ENCODE results near the gene UGT1A3. TPM values are rescaled to one million over a fixed set of nuclear protein-coding genes. Genes with fewer than 3 reads are reported as not detected.

UGT1A3 gene
- total and polyA plus RNA-seq, 2 experiments from 2014 or later, result not detected

DNA sequence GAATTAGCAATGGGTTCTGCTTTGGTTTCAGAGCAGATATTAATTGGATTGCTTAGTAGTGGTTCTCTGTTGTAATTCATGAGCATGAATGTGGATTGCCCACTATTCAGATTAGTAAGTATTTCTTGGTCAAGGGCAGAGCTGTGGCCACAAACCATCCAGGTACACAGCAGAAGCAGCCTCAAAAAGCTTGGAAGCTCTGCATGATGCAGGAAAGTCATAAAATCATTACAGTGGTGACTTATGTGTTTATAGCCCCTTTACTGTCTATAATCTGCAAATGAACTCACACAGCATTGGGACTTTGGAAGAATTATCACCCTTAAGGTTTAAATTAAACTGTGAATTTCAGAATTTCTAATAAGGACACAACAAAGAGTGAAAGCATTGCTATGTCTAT, 29.3 kb downstream of the UGT1A3 start:
- TF ChIP-seq CTCF (IDR thresholded peaks at IDR 0.05; ENCODE audit: poor library complexity) (no peak), EZH2phosphoT487 (IDR thresholded peaks at IDR 0.05; ENCODE audit: low read depth, severe bottlenecking, unreplicated experiment) (no peak), EZH2 (IDR thresholded peaks at IDR 0.05; ENCODE audit: borderline replicate concordance) (no peak)
- Histone ChIP-seq H3K4me3 (no peak overlapping the region), H3K9me2 (replicated peaks; ENCODE audit: insufficient read depth) (no peaks in the 10 kb centered on the region), H3K79me2 (no peaks in the 10 kb centered on the region), H2AFZ (no peak overlapping the region), H3K27me3 (no peaks in the 10 kb centered on the region), H4K20me1 (ENCODE audit: insufficient read depth, poor library complexity, severe bottlenecking) (no peaks in the 10 kb centered on the region), H3K4me2 (no peak overlapping the region), H3K36me3 (replicated peaks; ENCODE audit: insufficient read depth, low read depth) (no peaks in the 10 kb centered on the region), H3K27ac (peak overlapping the region; percentile 74), H3K9me3 (ENCODE audit: low read depth) (no peaks in the 10 kb centered on the region), H3K4me1 (ENCODE audit: insufficient read depth) (peaks cover 11% of the 10 kb centered on the region)
- DNase-seq (ENCODE audit: low spot score), result no peak

DNA sequence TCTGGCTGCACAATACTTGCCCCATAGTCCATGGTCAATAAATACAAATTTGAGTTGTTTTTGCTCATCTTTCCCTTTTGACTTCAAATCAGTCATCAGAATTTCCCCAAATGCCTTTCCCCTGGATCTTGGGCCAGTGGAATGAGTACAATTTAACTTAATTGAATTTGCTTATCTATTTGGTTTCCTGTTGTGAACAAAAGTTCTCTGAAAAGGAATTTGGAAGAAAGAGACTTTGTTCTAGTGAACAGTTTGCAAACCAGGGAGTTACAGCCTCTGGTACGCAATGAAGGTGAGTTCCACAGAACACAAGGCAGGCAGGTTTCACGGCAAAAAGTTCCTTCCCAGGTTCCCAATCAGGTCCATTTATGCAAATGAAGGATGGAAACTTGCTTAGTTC, 30.0 kb downstream of the UGT1A3 start:
- TF ChIP-seq EZH2 (IDR thresholded peaks at IDR 0.05; ENCODE audit: borderline replicate concordance), result no peak
- TF ChIP-seq CTCF (IDR thresholded peaks at IDR 0.05; ENCODE audit: poor library complexity), result no peak
- TF ChIP-seq EZH2phosphoT487 (IDR thresholded peaks at IDR 0.05; ENCODE audit: low read depth, severe bottlenecking, unreplicated experiment), result no peak
- Histone ChIP-seq H3K79me2 (no peaks in the 10 kb centered on the region), H3K27ac (peak overlapping the region; percentile 49), H4K20me1 (ENCODE audit: insufficient read depth, poor library complexity, severe bottlenecking) (no peaks in the 10 kb centered on the region), H3K4me1 (ENCODE audit: insufficient read depth) (peaks cover 11% of the 10 kb centered on the region), H3K27me3 (no peaks in the 10 kb centered on the region), H3K36me3 (replicated peaks; ENCODE audit: insufficient read depth, low read depth) (no peaks in the 10 kb centered on the region), H3K9me2 (replicated peaks; ENCODE audit: insufficient read depth) (no peaks in the 10 kb centered on the region), H2AFZ (no peak overlapping the region), H3K9me3 (ENCODE audit: low read depth) (no peaks in the 10 kb centered on the region), H3K4me2 (no peak overlapping the region), H3K4me3 (no peak overlapping the region)
- no peak for DNase-seq (ENCODE audit: low spot score)
- WGBS (ENCODE audit: low lambda C conversion rate, missing lambda C conversion rate), result 87% methylated on average over 2 of the region's 2 CpGs

- TF ChIP-seq EZH2 (IDR thresholded peaks at IDR 0.05; ENCODE audit: borderline replicate concordance), result no peak
- TF ChIP-seq CTCF (IDR thresholded peaks at IDR 0.05; ENCODE audit: poor library complexity), result no peak
- TF ChIP-seq EZH2phosphoT487 (IDR thresholded peaks at IDR 0.05; ENCODE audit: low read depth, severe bottlenecking, unreplicated experiment), result no peak
- Histone ChIP-seq H3K9me2 (replicated peaks; ENCODE audit: insufficient read depth) (no peaks in the 10 kb centered on the region), H3K36me3 (replicated peaks; ENCODE audit: insufficient read depth, low read depth) (no peaks in the 10 kb centered on the region), H3K9me3 (ENCODE audit: low read depth) (no peaks in the 10 kb centered on the region), H3K79me2 (no peaks in the 10 kb centered on the region), H3K27me3 (no peaks in the 10 kb centered on the region), H4K20me1 (ENCODE audit: insufficient read depth, poor library complexity, severe bottlenecking) (no peaks in the 10 kb centered on the region), H3K4me2 (no peak within 1 kb of the TSS), H3K4me3 (no peak within 1 kb of the TSS), H3K4me1 (ENCODE audit: insufficient read depth) (peaks cover 11% of the 10 kb centered on the region), H2AFZ (no peak within 1 kb of the TSS), H3K27ac (peak within 1 kb of the TSS; percentile 49)
- peak; percentile 24 for DNase-seq (ENCODE audit: low spot score)
- WGBS (ENCODE audit: low lambda C conversion rate, missing lambda C conversion rate), result 85% methylated on average over 6 of the region's 6 CpGs
These were observed 31.2 kb downstream of the UGT1A3 start, which contains the start of gene UGT1A1 for GRCh38 chr2:233760043-233760442. Gene UGT1A1, plus strand, starts transcription at chr2:233760270. Its CDS starts 18 bp downstream, at chr2:233760288.
